ENCODE results near the gene ARGLU1.

Gene ARGLU1

GRCh38 chr13:106589716-106590115 is 21.8 kb upstream of the ARGLU1 start:
- no peak overlapping the region for H3K4me3 ChIP-seq (ENCODE audit: low read depth, low read length)
- peak; percentile 67 for DNase-seq (ENCODE audit: low read depth)

GRCh38 chr13:106588367-106588766 is 20.4 kb upstream of the ARGLU1 start:
- no peak for DNase-seq (ENCODE audit: low read depth)
- no peak overlapping the region for H3K4me3 ChIP-seq (ENCODE audit: low read depth, low read length)

- no peak for DNase-seq (ENCODE audit: low read depth)
- no peak overlapping the region for H3K4me3 ChIP-seq (ENCODE audit: low read depth, low read length)
Observed at GRCh38 chr13:106587787-106588186, 19.9 kb upstream of the ARGLU1 start.

DNA sequence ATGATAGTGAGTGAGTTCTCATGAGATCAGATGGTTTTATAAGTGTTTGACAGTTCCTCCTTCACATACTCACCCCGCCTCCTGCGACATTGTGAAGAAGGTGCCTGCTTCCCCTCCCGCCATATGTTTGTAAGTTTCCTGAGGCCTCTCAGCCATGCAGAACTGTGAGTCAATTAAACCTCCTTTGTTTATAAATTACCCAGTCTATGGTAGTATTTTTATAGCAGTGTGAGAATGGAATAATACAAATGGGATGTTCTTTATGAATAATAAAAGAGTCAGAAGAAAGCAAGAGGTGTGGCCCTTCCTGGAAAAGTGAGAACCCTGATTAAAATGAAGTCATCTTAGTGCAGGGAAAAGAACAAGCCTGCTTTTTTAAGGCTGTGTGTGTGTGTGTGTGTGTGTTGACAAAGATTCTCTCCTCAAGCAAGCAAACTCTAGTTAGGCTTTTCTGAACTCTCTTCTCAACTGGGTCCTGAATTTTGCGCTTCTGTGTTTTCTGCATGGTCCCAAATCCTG is 18.8 kb upstream of the ARGLU1 start:
- H3K4me3 ChIP-seq (ENCODE audit: low read depth, low read length): no peak overlapping the region
- no peak for DNase-seq (ENCODE audit: low read depth)

- no peak for DNase-seq (ENCODE audit: low read depth)
- H3K4me3 ChIP-seq (ENCODE audit: low read depth, low read length): no peak overlapping the region
Observed at GRCh38 chr13:106581225-106581624, 13.3 kb upstream of the ARGLU1 start.

DNA sequence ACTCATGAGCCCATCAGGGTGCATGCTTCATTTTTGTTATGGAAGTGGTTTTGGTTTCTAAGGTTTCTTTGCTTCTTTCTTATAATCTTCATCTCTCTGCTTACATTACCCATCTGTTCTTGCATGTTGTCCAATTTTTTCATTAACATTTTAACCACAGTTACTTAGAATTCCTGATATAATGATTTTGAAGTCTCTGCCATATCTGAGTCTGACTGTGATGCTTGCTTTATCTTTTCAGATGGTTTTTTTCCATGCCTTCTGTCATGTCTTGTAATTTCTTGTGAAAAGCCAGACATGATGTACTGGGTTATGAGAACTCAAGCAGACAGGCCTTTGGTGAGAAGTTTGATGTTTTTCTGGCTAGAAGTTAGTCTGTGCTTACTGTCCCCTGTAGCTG is 8.0 kb upstream of the ARGLU1 start:
- no peak for DNase-seq (ENCODE audit: low read depth)
- no peak overlapping the region for H3K4me3 ChIP-seq (ENCODE audit: low read depth, low read length)

- H3K4me3 ChIP-seq (ENCODE audit: low read depth, low read length): no peak overlapping the region
- no peak for DNase-seq (ENCODE audit: low read depth)
Observed at GRCh38 chr13:106573868-106574267, 5.9 kb upstream of the ARGLU1 start.

- peak; percentile 38 for DNase-seq (ENCODE audit: low read depth)
Observed at GRCh38 chr13:106573284-106573846, 5.4 kb upstream of the ARGLU1 start.

GRCh38 chr13:106570299-106570852 is 2.4 kb upstream of the ARGLU1 start:
- peak; percentile 78 for DNase-seq (ENCODE audit: low read depth)
- H3K4me3 ChIP-seq (ENCODE audit: low read depth, low read length): peak overlapping the region; percentile 33

More at GRCh38 chr13:106573284-106573846, 5.4 kb upstream of the ARGLU1 start:
- H3K4me3 ChIP-seq (ENCODE audit: low read depth, low read length): no peak overlapping the region

GRCh38 chr13:106569233-106570095 is 1.5 kb upstream of the ARGLU1 start:
- no peak for DNase-seq (ENCODE audit: low read depth)
- H3K4me3 ChIP-seq (ENCODE audit: low read depth, low read length): peak overlapping the region; percentile 33

- DNase-seq (ENCODE audit: low read depth): no peak
- H3K4me3 ChIP-seq (ENCODE audit: low read depth, low read length): peak overlapping the region; percentile 97
Observed at GRCh38 chr13:106568299-106569003, 514 bp upstream of the ARGLU1 start.

- DNase-seq (ENCODE audit: low read depth): no peak
- peak overlapping the region; percentile 97 for H3K4me3 ChIP-seq (ENCODE audit: low read depth, low read length)
Observed at GRCh38 chr13:106566641-106567473, 1.1 kb downstream of the ARGLU1 start.

- H3K4me3 ChIP-seq (ENCODE audit: low read depth, low read length): peak overlapping the region; percentile 97
- DNase-seq (ENCODE audit: low read depth): no peak
Observed at GRCh38 chr13:106565127-106565775, 2.7 kb downstream of the ARGLU1 start.

DNA sequence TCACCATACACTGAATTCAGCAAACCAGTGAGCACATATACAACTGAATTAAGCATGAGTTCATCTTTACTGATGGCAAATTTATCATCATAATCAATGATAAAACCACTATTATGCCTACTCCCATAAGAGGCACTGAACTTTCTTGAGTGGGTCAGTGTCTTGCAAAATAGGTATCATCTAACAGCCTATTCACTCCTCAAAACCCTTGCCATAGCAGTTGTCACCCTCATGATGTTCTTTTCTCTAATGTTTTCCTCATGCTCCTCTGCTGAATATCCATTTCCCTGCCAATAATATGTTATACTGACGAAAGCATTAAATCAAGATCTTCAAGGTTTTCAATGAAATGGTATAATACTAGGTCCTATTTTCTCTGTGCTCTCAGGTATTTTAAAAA is 5.6 kb downstream of the ARGLU1 start:
- DNase-seq (ENCODE audit: low read depth): no peak

DNA sequence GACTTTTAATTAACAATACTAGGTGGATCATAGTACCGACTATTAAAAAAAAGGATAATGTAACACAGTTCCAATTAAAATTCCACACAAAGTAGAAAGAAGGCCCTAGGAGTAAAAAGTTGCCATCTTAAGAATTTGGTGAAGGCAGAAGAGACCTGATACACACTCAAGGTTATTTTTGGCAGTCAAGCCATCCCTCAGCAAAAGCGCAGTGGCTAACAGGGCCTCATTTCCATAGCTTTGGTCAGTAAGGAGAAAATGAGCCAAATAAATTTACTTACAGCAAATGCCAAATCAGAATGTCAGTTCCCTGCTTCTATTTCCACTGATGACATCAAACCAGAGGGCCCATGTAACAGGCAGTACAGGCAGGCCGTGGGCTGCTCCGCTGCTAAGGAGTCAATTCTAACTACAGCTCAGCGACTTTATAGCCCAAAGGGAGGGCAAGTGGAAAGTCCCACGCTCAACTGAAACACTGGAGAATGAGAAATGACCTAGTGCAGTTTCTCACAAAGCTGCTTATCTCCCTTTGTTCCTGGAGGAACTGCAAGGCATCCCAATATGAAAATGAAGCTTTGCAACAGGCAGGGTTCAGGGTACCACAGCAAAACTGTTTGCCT is 6.3 kb downstream of the ARGLU1 start:
- no peak for DNase-seq (ENCODE audit: low read depth)
- H3K4me3 ChIP-seq (ENCODE audit: low read depth, low read length): no peak overlapping the region

More for the DNA sequence above, 5.6 kb downstream of the ARGLU1 start:
- no peak overlapping the region for H3K4me3 ChIP-seq (ENCODE audit: low read depth, low read length)

- DNase-seq (ENCODE audit: low read depth): no peak
- no peak overlapping the region for H3K4me3 ChIP-seq (ENCODE audit: low read depth, low read length)
Observed at GRCh38 chr13:106560821-106561220, 7.1 kb downstream of the ARGLU1 start.

DNA sequence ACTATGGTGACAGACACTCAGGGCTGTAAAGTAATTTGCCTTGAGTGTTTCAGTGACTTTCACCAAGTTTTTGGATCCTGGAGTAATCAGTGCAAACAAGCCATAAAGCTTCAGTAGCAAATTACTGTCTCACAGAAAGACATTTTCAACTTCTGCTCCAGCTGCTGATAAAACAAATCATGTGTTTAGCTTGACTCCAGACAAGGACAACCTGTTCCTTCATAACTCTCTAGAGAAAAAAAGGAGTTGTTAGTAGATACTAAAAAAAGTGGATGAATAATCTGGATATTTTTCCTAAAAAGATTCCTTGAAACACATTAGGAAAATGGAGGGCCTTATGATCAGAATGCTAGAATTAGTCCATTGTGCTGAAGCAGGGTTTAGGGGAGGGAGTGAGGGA is 9.4 kb downstream of the ARGLU1 start:
- DNase-seq (ENCODE audit: low read depth): no peak

GRCh38 chr13:106555631-106556328 is 12.2 kb downstream of the ARGLU1 start:
- no peak overlapping the region for H3K4me3 ChIP-seq (ENCODE audit: low read depth, low read length)
- DNase-seq (ENCODE audit: low read depth): no peak

More for the DNA sequence above, 9.4 kb downstream of the ARGLU1 start:
- H3K4me3 ChIP-seq (ENCODE audit: low read depth, low read length): no peak overlapping the region

Measured in skeletal muscle cell (primary cell).